ENCODE measurements around the gene IGSF21.

- no peak for TF ChIP-seq CTCF (IDR thresholded peaks at IDR 0.05; ENCODE audit: low read depth, low read length, poor library complexity, severe bottlenecking)
- no peak for TF ChIP-seq EZH2phosphoT487 (IDR thresholded peaks at IDR 0.05; ENCODE audit: borderline replicate concordance, low read length)
Observed at GRCh38 chr1:18387307-18387706, 279.7 kb downstream of the IGSF21 start.
